Stromal cell of bone marrow (primary cell): ENCODE data around the gene TOMM5.
"Not testable (repeated sequence)": the region's sequence is repeated elsewhere in the genome, so short reads cannot be mapped to it uniquely, and the experiment has no call there.

Experiments used
- DNase-seq: peaks from one replicate; pipeline ENCODE4 v3.0.0-alpha.2; 2012; ENCODE audit warnings: low read depth

The TOMM5 gene

GRCh38 chr9:37611014-37611413, 18.6 kb upstream of the TOMM5 start:
- no peak for DNase-seq

DNA sequence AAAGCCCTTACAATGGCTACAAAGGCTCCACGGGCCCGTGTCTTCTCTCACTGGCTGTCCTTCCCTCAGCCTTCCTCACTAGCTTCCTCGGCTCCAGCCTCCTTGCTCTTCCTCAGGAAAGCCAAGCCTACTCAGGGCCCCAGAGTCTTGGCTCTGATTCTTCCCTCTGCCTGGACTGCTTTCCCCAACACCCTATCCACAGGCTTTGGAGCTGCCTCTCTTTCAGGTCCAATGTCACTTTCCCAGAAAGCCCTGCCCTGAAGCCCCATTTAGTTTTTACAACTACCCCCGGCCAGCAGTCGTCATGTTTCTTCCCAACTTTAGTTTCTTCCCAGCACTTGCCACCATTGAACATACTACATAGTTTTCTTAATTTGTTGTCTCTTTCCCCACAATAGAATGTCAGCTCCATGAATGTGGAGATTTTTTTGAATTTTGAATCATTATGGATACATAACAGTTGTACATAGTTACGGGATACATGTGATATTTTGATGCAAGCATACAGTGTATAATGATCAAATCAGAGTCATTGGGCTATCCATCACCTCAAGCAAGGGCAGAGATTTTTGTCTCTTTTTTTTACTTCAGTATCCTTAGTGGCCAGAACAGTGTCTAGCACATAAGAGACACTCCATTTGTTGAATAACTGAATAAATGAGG, 17.5 kb upstream of the TOMM5 start:
- DNase-seq: no peak

- DNase-seq: no peak
These were observed 15.9 kb upstream of the TOMM5 start for GRCh38 chr9:37608250-37608649.

GRCh38 chr9:37604296-37604695, 11.9 kb upstream of the TOMM5 start:
- no peak for DNase-seq

GRCh38 chr9:37602817-37603216, 10.4 kb upstream of the TOMM5 start:
- DNase-seq: no peak

DNA sequence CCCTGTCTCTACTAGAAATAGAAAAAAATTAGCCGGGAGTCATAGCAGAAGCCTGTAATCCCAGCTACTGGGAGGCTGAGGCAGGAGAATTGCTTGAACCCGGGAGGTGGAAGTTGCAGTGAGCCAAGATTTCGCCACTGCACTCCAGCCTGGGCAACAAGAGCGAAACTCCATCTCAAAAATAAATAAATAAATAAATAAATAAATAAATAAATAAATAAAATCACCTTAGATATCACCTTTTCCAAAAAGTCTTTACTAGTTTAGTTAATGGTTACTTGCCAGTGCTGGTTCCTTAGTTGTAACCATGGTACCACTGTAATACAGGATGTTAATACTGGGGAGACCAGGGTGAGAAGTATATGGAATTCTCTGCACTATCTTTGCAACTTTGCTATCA, 9.7 kb upstream of the TOMM5 start:
- DNase-seq: not testable (repeated sequence)

DNA sequence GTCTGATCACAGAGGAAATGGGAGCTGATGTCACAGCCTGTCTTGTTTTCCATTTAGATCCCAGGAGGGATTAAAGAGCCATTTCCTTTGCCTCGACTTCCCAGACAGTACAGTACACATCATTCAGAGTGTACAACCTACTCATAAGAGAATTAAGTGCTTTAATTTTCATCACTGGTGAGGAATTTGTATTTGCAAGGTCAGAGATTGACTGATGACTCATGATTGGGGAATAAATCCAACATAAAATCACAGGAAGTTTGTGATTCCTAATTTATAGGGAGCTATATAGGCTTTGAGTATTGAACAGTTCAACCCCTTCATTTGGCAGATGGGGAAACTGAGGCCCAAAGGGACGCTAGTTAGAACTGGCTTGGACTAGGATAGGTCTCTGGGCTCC, 4.1 kb upstream of the TOMM5 start:
- DNase-seq: no peak

DNA sequence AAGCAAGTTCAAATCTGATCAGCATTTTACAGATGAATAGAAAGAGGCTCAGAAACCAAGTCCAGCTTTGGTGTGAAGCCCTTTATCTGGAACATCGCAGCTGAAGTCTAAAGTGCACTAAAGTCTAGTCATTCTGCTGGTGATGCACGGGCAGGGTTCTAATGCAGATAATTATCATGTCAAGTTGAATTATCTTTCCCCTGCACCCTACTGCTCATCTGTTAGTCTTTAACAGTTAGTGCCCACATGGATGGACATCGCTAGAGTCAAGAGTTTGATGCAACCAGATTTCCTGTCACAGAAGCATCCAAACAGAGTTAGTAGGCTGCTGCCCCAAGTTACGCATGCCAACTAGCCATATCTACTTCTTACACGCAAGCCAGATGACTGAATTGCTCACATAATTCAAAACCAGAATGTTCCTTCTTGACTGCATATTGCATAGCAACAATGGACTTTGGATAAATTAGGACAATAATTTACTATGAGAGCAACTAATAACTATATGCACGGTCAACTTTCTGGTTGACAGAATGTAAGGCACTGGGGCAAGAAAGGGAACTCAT, 1.6 kb upstream of the TOMM5 start:
- DNase-seq: no peak

DNA sequence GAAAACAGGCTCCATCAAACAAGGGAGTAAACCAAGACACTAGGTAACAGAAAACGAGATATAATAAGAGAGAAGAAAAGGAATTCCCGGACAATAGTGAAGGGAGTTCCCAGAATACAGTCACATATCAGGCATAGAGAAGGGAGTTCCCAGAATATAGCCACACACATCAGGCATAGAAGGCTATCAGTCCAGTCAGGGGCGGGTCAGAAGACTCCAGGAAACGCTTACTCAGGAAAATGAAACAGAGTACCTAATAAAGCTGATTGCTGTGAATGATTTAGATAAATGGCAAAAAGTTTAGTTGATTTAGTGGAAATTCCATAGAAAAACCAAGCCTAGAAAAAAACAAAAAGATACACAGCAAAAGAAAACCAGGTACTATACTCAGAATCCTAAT, 4.9 kb downstream of the TOMM5 start:
- no peak for DNase-seq

DNA sequence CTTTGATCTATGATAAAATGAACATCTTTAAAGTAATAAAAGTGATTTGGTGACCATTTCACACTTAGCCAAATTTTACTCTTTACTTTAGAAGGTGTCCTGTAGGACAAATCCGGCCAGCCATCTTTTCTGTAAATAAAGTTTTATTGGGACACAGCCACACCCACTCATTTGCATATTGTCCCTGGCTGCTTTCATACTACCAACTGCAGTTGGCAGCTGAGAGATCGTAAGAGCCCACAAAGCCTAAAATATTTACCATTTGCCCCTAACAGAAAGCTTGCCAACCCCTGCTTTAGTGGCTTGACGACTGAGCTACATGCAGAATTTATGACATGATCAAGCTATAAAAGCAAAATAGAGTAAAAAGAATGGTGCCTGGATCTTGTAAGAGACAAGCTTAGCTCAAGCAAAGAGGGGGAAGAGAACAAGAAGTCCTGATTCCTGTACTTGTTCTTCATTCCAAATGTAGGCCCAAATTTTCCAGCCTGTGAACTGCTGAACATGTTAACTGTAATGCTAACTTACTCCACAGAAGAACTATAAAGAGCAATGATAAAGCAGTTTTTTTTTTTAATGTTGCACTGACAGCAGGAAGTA, 8.8 kb downstream of the TOMM5 start:
- DNase-seq: no peak

DNA sequence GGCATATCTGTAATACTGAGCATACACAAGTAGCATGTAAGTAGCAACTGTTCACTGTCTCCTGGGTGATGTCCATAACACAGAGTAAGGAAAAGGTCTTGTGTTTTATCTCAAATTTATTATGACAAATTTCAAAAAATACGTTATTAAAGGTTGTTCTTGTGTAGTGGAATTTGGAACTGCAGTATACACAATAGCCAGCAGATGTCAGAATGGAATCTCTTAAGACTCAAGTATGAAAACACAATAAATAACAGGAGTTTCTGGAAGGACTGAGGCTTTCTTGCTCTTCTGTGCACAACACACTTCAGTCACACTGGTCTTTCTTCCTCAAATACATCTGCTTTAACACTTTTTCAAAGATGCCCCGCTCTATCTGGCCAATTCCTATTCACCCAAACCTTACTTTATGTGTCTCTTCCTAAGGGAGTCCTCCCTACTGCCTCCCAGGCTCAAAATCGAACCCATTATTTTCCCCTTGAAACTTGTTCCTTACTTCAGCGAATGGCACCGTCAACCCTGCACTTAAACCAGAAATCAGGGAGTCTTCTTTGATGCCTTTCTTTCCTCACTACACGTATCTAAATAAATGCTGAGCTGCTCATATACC, 9.7 kb downstream of the TOMM5 start:
- peak; percentile 50 for DNase-seq

- DNase-seq: peak; percentile 41
These were observed 16.3 kb downstream of the TOMM5 start, which contains the start of gene FBXO10 for GRCh38 chr9:37575921-37576721. Gene FBXO10, minus strand, starts transcription at chr9:37576380. Its CDS starts 34,612 bp downstream, at chr9:37541768.

DNA sequence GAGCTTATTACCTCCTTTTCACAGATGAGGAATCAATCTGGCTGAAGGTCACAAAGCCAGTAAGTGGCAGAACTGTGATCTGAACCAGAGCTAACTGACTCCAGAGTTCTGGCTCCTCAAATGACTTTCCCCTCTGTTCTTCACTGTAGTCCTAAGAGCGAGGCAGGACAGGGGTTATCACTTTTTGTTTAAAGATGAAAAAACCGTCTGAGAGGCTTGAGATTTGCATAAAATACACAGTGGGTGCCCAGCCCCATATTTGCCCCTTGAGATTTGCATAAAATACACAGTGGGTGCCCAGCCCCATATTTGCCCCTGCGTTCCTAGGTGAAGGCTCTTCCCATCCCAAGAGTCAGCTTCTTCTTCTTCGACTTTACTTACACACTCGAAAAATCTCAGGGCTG, 16.9 kb downstream of the TOMM5 start:
- DNase-seq: no peak

DNA sequence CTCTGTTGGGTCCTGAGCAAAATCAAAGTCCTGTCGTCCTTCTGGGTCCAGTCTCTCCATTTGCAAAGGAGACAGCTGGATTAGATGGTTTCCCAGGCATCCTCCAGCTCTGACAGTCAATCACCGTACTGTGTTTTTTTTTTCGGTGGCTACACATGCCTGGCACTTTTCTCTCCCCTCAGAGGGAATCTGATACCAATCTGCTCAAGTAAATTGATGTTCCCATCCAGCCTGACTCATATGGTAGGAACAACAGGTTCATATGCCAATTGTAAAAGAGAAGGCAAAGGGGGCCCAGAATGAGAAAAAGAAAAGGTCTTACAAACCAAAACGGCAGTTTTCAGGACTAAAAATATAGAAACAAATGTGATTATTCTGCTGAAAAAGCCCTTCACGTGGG, 17.4 kb downstream of the TOMM5 start:
- peak; percentile 26 for DNase-seq

DNA sequence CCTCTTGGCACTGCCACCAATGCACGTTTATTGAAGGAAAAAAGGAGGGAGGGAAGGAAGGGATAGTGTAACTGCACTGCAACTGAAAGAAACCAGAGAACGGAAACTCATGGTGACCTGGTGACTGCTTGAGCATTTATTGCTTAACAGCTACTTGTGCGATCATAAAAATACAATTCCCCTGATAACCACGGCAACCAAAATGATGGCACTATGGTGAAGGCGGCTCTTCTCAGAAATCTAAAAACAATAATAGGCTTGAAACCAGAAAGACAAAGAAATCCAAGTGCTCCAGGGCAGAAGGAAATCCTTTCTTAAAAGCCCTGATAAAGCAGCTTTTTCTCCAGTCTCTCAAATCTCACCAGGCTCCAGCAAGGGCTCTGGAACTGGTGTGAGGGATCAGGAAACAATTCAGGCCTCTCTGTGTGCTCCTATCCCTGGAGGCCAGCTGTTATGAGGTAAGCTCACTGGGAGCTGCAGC, 18.1 kb downstream of the TOMM5 start:
- DNase-seq: peak; percentile 50

DNA sequence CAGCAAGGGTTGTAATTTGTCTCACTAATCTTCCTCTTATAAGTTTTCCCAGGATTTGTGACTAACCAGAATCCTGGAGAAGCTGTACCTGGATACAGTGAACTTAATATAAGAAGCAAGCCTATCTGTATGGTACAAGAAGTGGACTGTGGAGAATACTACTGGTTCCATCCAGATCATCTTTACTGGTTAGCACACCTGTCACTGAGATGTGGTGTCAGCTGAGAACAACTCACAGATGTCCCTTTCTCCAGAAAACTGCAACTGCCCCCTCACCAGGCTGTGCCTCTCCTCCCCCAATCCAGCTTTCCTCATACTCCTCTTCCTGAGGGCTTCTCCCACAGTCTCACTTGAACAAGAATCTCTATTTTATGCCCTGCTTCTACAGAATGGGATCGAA, 21.1 kb downstream of the TOMM5 start:
- no peak for DNase-seq

DNA sequence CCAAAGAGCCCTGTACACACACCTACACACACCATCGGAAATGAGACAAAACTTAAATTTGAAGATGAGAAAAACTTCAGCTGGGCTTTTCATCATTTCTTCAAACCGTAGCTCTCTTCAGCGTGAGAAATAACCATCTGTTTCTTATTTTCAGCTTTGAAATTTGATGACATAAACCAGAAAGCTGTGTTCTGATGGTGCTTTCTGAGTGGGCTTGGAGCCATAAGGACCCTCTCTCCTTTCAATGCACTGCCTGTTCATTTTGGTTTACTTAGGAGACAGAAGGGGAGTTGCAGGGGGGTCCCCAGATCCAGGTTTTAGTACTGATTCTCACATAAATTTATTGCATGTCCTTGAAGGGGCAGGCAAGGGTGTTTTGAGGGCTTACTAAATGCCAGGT, 25.7 kb downstream of the TOMM5 start:
- no peak for DNase-seq

DNA sequence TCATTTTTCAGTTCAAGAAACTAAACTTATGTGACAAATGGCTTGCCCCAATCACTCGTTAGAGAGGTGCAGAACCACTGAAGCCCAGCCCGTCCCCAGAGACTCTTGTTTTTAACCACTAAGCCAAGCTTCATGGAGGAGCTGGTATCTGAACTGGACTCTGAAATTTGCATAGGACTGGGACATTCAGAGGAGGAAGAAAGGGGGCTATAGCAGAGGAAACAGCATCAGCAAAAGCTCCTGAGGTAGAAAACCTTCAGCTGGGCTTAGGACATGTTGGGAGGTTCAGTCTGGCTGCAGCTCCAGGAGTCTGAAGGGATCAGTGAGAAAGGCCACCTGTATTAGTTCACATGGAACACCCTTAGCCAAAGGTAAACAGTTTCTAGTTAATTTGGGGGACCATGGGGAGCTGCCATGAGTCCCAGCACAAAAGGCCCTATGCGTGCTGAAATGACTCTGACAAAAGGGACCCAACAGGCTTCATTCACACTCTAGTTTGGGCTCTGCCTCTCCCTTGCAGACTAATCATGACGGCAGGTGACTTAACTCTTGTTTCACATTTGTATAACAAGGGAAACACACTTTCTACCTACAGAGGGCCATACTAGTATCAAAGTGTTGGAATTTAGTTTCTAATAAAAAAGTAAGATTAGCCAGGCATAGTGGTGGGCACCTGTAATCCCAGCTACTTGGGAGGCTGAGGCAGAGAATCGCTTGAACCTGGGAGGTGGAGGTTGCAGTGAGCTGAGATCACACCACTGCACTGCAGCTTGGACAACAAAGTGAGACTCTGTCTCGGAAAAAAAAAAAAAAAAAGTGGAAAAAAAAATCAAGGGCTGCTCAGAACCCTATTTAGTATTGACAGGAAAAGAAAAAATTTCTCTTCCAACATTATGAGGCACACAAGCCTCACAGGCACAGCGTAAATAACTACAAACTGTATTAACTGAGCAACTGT, 26.5 kb downstream of the TOMM5 start:
- no peak for DNase-seq

DNA sequence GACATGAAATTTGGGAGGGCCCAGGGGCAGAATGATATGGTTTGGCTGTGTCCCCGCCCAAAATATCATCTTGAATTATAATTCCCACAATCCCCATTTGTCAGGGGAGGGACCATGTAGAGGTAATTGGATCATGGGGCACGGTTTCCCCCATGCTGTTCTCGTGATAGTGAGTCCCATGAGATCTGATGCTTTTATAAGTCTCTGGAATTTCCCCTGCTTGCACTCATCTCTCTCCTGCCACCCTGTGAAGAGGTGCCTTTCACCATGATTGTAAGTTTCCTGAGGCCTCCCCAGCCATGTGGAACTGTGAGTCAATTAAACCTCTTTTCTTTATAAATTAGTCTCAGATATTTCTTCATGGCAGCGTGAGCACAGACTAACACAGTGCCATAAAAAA, 27.5 kb downstream of the TOMM5 start:
- DNase-seq: no peak

DNA sequence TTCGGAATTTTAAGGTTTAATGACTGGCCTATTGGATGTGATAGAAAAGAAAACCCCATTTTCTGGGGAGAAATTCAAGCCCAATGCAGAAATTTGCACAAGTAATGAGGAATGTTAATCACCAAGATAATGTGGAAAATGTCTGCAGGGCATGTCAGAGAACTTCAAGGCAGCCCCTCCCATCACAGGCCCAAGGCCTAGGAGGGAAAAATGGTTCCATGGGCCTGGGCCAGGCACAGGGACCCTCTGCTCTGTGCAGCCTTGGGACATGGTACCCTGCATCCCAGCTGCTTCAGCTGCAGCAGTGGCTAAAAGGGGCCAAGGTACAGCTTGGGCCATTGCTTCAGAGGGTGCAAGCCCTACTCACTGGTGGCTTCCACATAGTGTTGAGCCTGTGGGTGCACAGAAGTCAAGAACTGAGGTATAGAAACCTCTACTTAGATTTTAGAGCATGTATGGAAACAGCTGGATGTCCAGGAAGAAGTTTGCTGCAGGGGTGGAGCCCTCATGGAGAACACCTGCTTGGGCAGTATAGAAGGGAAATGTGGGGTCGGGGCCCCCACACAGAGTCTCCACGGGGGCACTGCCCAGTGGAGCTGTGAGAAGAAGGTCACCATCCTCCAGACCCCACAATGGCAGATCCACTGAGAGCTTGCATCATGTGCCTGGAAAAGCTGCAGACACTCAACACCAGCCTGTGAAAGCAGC, 28.4 kb downstream of the TOMM5 start:
- DNase-seq: no peak

DNA sequence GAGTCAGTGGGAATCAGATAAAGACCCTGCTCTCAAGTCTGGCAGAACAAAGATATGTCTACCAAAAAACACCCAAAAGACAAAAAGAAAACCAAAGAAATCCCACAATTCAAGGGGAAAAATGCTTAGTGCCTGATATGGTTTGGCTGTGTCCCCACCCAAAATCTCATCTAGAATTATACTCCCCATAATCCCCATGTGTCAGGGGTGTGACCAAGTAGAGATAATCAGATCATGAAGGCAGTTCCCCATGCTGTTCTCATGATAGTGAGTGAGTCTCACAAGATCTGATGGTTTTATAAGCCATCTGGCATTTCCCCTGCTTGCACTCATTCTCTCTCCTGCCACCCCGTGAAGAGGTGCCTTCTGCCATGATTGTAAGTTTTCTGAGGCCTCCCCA, 29.6 kb downstream of the TOMM5 start:
- no peak for DNase-seq
